ENCODE results near the gene CCDC102B.

DNA sequence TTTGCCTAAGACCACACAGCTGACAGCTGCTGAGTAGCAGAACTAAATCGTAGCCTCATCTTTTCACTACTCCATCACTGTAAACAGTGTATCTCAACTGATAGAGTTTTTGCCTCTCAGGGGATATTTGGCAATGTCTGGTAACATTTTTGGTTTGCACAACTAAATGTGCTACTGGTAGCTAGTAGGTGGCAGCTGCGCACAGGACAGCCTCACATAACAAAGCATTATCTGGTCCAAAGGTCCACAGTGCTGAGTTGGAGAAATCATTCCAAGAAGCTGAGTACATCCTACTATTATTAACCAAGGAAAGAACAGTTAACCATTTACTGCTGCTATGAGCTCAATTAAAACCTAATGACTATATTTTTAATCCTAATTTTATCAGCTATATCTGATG lies 6.1 kb upstream of the CCDC102B start:
- TF ChIP-seq POLR2A (IDR thresholded peaks at IDR 0.05; ENCODE audit: low read depth, low read length) (no peak), POLR2AphosphoS5 (IDR thresholded peaks at IDR 0.05; ENCODE audit: low read depth, low read length) (no peak), TAF1 (IDR thresholded peaks at IDR 0.05; ENCODE audit: borderline replicate concordance, low read depth, low read length) (no peak)

Measured in GM12892 (cell line).